Adrenal gland (tissue), 12 donors: ENCODE results near the gene ATCAY. TPM values are rescaled to one million over a fixed set of nuclear protein-coding genes. Genes with fewer than 3 reads are reported as not detected.
A peak's percentile ranks its signal among the peaks of the same experiment; 100 is the strongest.
"Not testable (repeated sequence)": the region's sequence is repeated elsewhere in the genome, so short reads cannot be mapped to it uniquely, and the experiment has no call there.

Experiments
- DNase-seq, 7 donors: peaks; one replicate each; pipeline ENCODE4 v3.0.0-alpha.2; 2019 to 2020
- H3K27ac ChIP-seq, 5 donors: fragments of 200-600 bp; sonication (generic) in 4 of 5; 1 replicate in 3 of 5; 2 replicates in 2 of 5; pipeline versions ENCODE4 v1.5.1 to v1.8.0; 2016 to 2020; ENCODE audit warnings: mild to moderate bottlenecking in 1 of 5
- H3K27me3 ChIP-seq: fragments of 200-600 bp; 2 replicates; pipeline ENCODE4 v1.8.0; 2021
- H3K36me3 ChIP-seq, 2 donors: fragments of 200-600 bp; replicated peaks in 1 of 2; 1 replicate in 1 of 2; 2 replicates in 1 of 2; pipeline versions ENCODE4 v1.5.1 to v1.8.0; 2018 to 2022
- H3K4me1 ChIP-seq, 2 donors: fragments of 200-600 bp; replicated peaks in 1 of 2; 1 replicate in 1 of 2; 2 replicates in 1 of 2; pipeline versions ENCODE4 v1.5.1 to v1.8.0; 2018 to 2021
- H3K4me3 ChIP-seq, 4 donors: fragments of 200-600 bp; sonication (generic) in 3 of 4; one replicate each; pipeline ENCODE4 v1.5.1; 2016 to 2018
- H3K9me3 ChIP-seq, 3 donors: fragments of 200-600 bp; sonication (generic) in 1 of 3; replicated peaks in 1 of 3; 1 replicate in 2 of 3; 2 replicates in 1 of 3; pipeline versions ENCODE4 v1.5.1 to v1.8.0; 2016 to 2021
- POLR2A ChIP-seq, 2 donors: fragments of 450-650 bp; IDR thresholded peaks; one replicate each; pipeline ENCODE4 v1.6.1; 2017; ENCODE audit warnings: antibody characterized with exemption in 2 of 2, mild to moderate bottlenecking in 2 of 2, moderate library complexity in 1 of 2
- WGBS, 4 donors: extraction: QIAGEN DNeasy Blood & Tissue Kit in 2 of 4; methylation state at CpG; one replicate each; pipeline versions ENCODE4 v1.1.5 to v1.1.7; 2013 to 2017; 5-methylcytosine and 5-hydroxymethylcytosine counted together
- intact Hi-C, 2 donors: fragments of 100-400 bp; cut with DNase I; formaldehyde crosslinking; loops; one replicate each; pipeline versions ENCODE4 v1.14.1 to v1.15.0; 2022 to 2023
- polyA plus RNA-seq, 3 donors: library from polyadenylated mRNA; stranded (reverse); fragments of 200-250 nt in 2 of 3; fragments of 350-450 nt in 1 of 3; fragmentation: Illumina TruSeq in 1 of 3; extraction: RNeasy Lipid Tissue Mini Kit (QIAGEN cat#74804) in 1 of 3; gene quantifications; one replicate each; pipeline ENCODE4 v1.2.3, GENCODE V29; 2013 to 2014
- total RNA-seq, 9 donors: library from RNA; depleted of rRNA in 4 of 9; stranded (reverse); fragments of >200 nt in 4 of 9; fragments of 120-200 nt in 1 of 9; fragmentation: NEBNext Ultra II Directional in 1 of 9; extraction: Animal tissue kit (Norgen Biotek cat#: 25700) in 1 of 9; gene quantifications; one replicate each; pipeline versions ENCODE4 v1.1.0 to v1.2.4, GENCODE V29; 2013 to 2023
- TF ChIP-seq, protein P1 (sequence below), 6 experiments: fragments of 450-650 bp in 4 of 6; fragments of 200-600 bp in 2 of 6; sonication (generic) in 1 of 6; IDR thresholded peaks; 1 replicate in 5 of 6; 2 replicates in 1 of 6; pipeline versions ENCODE4 v1.5.1 to v1.8.0; 2016 to 2021; ENCODE audit warnings: antibody characterized with exemption in 6 of 6, mild to moderate bottlenecking in 2 of 6, moderate library complexity in 1 of 6
- donor health status: healthy with polysubstance abuse.
- donor health status: Bipolar disorder and iron deficiency.
- donor health status: DM: yes; HTN: yes; CAD: no.
- donor health status: DM: no; HTN: no; CAD: no.
- donor health status: DM: no; HTN: no; CAD: no.
- donor health status: DM: yes; HTN: yes; CAD: no.

Gene ATCAY
- total and polyA plus RNA-seq, 12 donors = 0.72 to 9.3 (median 5.9) TPM; not detected in 4

GRCh38 chr19:3964256-3965194 is 84.0 kb downstream of the ATCAY start:
- WGBS, 4 donors = 83 to 93% (median 91%) methylated on average over 26 to 60 of the region's 60 CpGs
- TF ChIP-seq, protein P1, sequence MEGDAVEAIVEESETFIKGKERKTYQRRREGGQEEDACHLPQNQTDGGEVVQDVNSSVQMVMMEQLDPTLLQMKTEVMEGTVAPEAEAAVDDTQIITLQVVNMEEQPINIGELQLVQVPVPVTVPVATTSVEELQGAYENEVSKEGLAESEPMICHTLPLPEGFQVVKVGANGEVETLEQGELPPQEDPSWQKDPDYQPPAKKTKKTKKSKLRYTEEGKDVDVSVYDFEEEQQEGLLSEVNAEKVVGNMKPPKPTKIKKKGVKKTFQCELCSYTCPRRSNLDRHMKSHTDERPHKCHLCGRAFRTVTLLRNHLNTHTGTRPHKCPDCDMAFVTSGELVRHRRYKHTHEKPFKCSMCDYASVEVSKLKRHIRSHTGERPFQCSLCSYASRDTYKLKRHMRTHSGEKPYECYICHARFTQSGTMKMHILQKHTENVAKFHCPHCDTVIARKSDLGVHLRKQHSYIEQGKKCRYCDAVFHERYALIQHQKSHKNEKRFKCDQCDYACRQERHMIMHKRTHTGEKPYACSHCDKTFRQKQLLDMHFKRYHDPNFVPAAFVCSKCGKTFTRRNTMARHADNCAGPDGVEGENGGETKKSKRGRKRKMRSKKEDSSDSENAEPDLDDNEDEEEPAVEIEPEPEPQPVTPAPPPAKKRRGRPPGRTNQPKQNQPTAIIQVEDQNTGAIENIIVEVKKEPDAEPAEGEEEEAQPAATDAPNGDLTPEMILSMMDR (IDR thresholded peaks at IDR 0.05) = no peak
- no peak for TF ChIP-seq POLR2A (IDR thresholded peaks at IDR 0.05)
- no peaks in the 10 kb centered on the region for H3K27me3 ChIP-seq
- peak in 3 of 7 donors; percentile 9 to 18 (median 17) for DNase-seq
- peaks cover under 1 to 18% of the 10 kb centered on the region in 2 donors for H3K4me1 ChIP-seq
- H3K9me3 ChIP-seq = no peaks in the 10 kb centered on the region
- H3K27ac ChIP-seq = no peak overlapping the region
- intact Hi-C loops = no loop called here
- H3K4me3 ChIP-seq = no peak overlapping the region
- H3K36me3 ChIP-seq = peaks cover 0 to 93% of the 10 kb centered on the region in 2 donors

GRCh38 chr19:3966051-3967017 is 85.8 kb downstream of the ATCAY start:
- WGBS, 4 donors = 81 to 91% (median 87%) methylated on average over 17 to 30 of the region's 30 CpGs
- TF ChIP-seq, protein P1 (IDR thresholded peaks at IDR 0.05) = no peak
- TF ChIP-seq POLR2A (IDR thresholded peaks at IDR 0.05) = no peak
- intact Hi-C loops = no loop called here
- H3K9me3 ChIP-seq = no peaks in the 10 kb centered on the region
- no peak overlapping the region for H3K4me3 ChIP-seq
- H3K27me3 ChIP-seq = no peaks in the 10 kb centered on the region
- peaks cover 0 to 75% of the 10 kb centered on the region in 2 donors for H3K36me3 ChIP-seq
- peak in 1 of 7 donors; percentile 8 for DNase-seq
- peaks cover 9 to 26% of the 10 kb centered on the region in 2 donors for H3K4me1 ChIP-seq
- H3K27ac ChIP-seq = peak overlapping the region in 1 of 5 donors; percentile 3

DNA sequence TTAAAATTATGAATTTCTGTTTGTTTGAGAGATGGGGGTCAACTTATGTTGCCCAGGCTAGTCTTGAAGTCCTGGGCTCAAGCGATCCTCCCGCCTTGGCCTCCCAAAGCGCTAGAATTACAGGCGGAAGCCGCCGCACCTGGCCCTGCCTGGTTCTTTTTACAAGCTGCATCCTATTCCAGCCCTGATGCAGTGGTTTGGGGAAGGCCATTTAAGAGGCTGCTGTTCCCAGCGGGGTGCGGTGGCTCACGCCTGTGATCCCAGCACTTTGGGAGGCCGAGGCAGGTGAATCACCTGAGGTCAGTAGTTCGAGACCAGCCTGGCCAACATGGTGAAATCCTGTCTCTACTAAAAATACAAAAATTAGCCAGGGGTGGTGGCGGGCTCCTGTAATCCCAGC is 87.5 kb downstream of the ATCAY start:
- H3K27me3 ChIP-seq, intact Hi-C loops, H3K4me3 ChIP-seq, H3K9me3 ChIP-seq, DNase-seq: not testable (repeated sequence)
- peaks cover 0 to 58% of the 10 kb centered on the region in 2 donors for H3K36me3 ChIP-seq
- H3K27ac ChIP-seq = peak overlapping the region in 3 of 5 donors; percentile 26 to 95 (median 59)
- WGBS, 4 donors = 91 to 96% (median 94%) methylated on average over 9 to 12 of the region's 12 CpGs
- peaks cover 9 to 26% of the 10 kb centered on the region in 2 donors for H3K4me1 ChIP-seq

DNA sequence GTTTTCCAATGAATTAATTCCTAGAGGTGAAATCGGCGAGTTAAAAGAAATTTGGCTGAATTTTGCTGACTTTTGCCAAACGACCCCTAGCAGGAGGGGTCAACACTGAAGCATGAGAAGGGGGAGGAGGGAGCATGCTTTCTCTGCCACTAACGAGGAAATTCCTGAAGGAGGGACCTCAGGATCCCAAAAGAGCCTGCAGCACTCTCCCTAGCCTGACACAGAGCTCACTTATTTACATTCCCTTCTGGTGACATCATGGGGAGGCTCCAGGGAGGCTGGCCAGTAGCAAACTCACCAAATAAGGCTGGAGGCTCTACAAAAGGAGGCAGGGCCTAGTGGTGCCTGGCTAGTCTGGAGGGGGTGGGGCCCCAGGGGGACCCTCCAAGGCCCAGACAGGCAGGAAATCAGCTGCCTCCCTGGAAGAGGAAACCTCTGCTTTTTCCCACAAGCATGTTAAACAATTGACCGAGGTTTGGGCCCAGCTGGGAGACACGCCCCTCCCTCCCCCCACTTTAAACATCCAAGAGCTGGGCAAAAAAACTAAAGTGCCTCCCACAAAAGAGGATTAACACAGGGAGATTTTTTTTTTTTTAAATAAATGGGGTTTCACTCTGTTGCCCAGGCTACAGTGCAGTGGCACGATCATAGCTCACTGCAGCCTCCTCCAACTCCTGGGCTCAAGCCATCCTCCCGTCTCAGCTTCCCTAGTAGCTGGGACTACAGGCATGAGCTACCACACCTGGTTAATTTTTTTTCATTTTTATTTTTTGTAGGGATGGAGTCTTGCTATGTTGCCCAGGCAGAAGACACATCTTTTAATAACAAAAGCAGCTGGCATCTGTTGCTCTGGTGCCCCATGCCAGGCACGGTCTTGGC is 88.3 kb downstream of the ATCAY start:
- Histone ChIP-seq H3K4me3 (peak overlapping the region in 1 of 4 donors; percentile 96), H3K9me3 (no peaks in the 10 kb centered on the region), H3K27ac (peak overlapping the region in 4 of 5 donors; percentile 10 to 95 (median 84)), H3K36me3 (peaks cover 0 to 50% of the 10 kb centered on the region in 2 donors), H3K4me1 (peaks cover 9 to 26% of the 10 kb centered on the region in 2 donors), H3K27me3 (no peaks in the 10 kb centered on the region)
- no peak for TF ChIP-seq POLR2A (IDR thresholded peaks at IDR 0.05)
- TF ChIP-seq, protein P1 (IDR thresholded peaks at IDR 0.05) = no peak
- 51 to 56% (median 53%) methylated on average over 9 of the region's 9 CpGs for WGBS, 4 donors
- intact Hi-C loops = no loop called here
- DNase-seq = peak in 6 of 7 donors; percentile 59 to 91 (median 77)
